ENCODE results near the gene PYCARD.

The PYCARD gene

DNA sequence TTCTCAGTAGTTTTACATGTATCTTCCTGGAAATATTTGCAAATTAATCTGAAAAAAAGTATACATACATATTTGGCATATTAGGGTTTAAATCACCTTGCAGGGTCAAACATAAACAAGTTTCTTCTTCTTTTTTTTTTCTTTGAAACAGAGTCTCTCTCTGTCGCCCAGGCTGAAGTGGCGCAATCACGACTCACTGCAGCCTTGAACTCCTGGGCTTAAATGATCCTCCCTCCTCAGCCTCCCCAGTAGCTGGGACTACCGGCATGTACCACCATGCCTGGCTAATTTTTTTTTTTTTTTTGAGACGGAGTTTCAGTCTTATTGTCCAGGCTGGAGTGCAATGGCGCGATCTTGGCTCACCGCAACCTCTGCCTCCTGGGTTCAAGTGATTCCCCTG lies 35.2 kb downstream of the PYCARD start:
- no peak for DNase-seq (ENCODE audit: extremely low read depth in 1 of 2, low read depth in 1 of 2)

DNA sequence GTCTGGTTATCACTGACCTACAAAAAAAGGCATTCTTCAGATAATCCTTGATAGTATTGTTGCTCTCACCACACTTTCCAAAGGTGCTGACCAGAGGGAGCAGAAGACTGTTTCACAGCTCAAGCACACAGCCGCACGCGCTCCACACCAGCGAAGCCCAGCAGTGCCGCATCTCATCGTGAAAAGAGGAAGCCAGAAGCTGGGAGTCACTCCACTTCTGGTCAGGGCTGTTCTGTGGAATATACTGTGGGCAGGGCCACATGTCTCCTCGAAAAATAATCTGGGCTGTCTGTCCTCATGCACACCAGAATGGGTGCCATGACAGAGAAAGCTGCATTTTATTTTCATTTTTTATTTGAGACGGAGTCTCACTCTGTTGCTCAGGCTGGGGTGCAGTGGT lies 45.4 kb downstream of the PYCARD start:
- no peak for DNase-seq (ENCODE audit: extremely low read depth in 1 of 2, low read depth in 1 of 2)
